WTC11 (cell line): ENCODE data around the gene RHEB.
"Not testable (repeated sequence)": the region's sequence is repeated elsewhere in the genome, so short reads cannot be mapped to it uniquely, and the experiment has no call there.

Source experiments
- CTCF ChIP-seq: fragments of 200-600 bp; IDR thresholded peaks from 2 replicates; pipeline ENCODE4 v1.8.0; 2022; ENCODE audit warnings: antibody characterized with exemption
- E2F4 ChIP-seq: sonication (generic); formaldehyde crosslinking; IDR thresholded peaks from 2 replicates; pipeline ENCODE4 v1.8.1; 2022; ENCODE audit warnings: low read depth, mild to moderate bottlenecking, moderate library complexity, missing genetic modification reagents, borderline replicate concordance
- IRF2 ChIP-seq: sonication (generic); formaldehyde crosslinking; IDR thresholded peaks from 2 replicates; pipeline ENCODE4 v1.8.0; 2022; ENCODE audit warnings: low read depth, missing genetic modification reagents, borderline replicate concordance
- PREB ChIP-seq: sonication (generic); formaldehyde crosslinking; IDR thresholded peaks from 2 replicates; pipeline ENCODE4 v1.8.1; 2022; ENCODE audit warnings: mild to moderate bottlenecking, missing genetic modification reagents, moderate library complexity, borderline replicate concordance
- USF1 ChIP-seq: sonication (generic); formaldehyde crosslinking; IDR thresholded peaks from 2 replicates; pipeline ENCODE4 v1.8.0; 2022; ENCODE audit warnings: mild to moderate bottlenecking, missing genetic modification reagents

- TF ChIP-seq CTCF; E2F4 (CRISPR knock-in tag); IRF2; USF1 (CRISPR knock-in tag); PREB: not testable (repeated sequence)
These were observed 16.5 kb upstream of the RHEB start for GRCh38 chr7:151536178-151536577.
